Ecto neural progenitor cell (in vitro differentiated cells): ENCODE data around the gene LEAP2.

Source experiments
- DNase-seq: peaks from one replicate; pipeline ENCODE4 v3.0.0-alpha.2; 2018; ENCODE audit warnings: low spot score

The LEAP2 gene

DNA sequence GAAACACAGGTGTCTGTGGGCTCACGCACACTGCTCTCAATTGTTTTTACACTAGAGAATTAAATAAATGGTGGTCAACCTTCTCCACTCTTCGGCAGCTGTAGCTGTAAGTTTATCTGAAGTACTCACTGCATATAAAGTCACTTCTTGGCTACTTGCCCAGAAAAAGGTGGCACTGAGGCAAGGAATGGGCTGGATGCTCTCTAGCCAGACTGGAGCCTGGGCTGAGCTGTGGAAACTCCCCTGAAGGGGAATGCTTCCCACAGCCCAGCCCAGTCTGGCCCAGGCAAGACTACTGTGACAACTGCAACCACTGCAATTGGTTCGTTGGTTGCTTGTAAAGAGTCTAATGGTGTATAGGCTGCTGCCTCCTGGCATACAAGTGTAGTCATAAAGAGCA is 4.5 kb downstream of the LEAP2 start:
- no peak for DNase-seq

DNA sequence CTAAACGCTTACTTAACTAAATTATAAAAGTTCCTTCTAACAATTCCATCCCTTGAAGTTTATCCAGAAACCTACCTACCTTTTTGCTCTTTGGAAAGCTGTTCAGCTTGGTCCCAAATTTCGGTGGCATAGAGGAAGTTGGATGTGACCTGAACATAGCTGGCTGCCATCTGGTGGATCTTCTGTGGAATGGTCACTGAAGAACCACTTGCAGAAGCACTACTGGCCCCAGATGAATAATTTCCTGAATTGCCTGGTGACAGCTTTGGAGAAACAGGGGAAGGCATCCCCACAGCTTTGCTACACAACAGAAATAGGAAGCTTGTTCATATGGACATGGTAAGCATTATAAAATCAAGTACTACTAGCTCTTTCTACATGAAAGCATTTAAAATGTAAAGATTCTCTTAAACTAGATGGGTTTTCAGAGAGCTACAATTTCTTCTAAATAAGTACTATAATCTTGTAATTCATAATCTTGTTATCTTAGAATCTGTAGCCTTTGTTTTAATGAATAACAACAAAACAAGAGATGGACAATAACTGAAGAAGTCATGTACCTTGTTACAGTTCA is 9.9 kb downstream of the LEAP2 start:
- DNase-seq = no peak

GRCh38 chr5:132884548-132884947 is 11.1 kb downstream of the LEAP2 start:
- DNase-seq = no peak

DNA sequence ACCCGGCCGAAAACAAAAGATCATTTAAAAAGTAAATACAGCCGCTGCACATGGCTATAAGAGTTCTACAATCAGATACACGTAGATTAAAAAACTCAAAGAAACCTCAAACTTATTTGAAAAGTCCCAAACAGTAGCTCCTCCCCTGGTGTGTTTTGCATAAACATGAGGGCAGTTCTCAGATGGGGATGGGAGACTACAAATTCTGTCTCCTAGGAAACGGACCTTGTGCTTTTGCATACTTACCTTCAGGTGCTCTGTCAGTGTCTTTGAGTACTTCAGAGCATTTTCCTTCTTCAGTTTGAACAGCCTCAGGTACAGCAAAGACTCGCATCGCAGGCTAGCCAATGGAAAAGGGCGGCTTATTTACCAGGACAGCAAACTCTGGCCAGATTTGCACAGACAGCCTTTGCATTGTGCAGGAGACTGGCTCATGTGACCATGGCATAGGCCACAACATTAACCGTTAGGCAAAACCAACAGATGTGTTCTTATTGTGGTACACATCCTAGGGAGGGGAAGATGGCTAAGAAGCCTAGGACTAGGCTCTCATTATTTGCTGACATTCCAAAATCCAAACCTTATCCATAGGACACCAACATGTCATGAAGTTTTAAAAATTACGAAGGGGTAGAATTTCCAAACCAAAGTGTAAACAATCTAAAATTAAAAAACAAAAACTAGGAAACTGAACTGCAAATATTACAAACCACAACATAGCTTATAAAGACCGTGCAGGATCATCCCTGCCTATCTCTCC is 12.8 kb downstream of the LEAP2 start:
- no peak for DNase-seq

DNA sequence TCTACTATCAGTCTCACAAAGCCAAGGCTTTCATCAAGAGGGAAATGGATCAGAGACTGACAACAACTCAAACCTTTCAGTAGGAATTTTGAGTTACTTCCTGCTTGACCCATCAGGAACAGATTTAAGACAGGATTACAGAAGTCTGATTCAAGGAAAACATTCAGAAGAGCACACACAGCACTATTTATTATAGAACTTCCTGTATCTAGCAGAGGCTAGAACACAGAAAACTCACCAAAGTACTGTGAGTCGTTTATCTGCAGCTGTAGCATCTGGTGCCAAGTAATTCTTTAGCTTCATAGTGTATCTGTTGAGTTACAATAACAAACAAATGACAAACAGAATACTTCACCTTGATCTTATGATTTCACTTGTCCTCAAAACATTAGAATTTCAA is 13.8 kb downstream of the LEAP2 start:
- DNase-seq = no peak

DNA sequence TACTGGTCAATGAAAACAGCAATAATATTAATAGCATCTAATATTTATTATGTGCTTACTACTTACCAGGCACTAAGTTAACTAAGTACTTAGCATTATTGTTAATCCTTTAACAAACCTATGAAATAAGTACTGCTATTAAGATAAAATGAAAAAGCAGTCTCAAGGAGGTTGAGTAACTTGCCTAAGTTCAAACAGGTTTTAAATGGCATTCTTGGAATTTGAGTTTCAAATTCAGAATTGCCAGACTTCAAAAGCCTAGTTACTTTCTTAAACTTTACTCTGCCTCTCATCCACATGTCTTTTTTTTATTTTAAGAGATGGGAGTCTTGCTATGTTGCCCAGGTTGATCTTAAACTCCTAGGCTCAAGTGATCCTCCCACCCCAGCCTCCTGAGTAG is 16.0 kb downstream of the LEAP2 start:
- no peak for DNase-seq

- no peak for DNase-seq
Observed at GRCh38 chr5:132890817-132891216, 17.3 kb downstream of the LEAP2 start.

DNA sequence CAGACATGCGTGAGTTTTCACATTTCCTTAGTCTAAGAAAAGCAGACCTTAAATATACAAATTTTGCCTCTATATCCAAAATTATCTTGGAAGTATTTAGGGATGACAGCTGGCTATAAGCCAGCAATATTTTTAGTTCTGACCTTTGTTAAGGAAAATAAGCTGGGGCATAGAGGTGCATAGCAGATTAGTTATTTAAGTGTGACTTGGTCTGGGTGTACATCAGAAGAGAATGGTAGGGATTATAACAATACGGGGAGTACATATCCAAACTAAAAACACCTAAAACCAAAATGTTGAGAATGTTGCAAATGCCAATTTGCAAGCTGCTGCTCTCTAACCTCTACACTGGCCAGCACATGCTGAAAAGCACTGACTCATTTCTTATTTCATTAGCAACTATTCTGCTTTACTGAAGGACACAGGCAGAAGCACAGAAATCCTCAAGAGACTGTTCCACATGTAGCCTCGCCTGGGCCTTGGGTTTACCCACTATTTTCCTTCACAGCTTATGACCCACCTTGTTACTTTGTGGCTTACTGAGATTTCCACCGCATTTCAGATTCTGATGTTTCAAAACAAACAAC is 22.3 kb downstream of the LEAP2 start:
- no peak for DNase-seq

DNA sequence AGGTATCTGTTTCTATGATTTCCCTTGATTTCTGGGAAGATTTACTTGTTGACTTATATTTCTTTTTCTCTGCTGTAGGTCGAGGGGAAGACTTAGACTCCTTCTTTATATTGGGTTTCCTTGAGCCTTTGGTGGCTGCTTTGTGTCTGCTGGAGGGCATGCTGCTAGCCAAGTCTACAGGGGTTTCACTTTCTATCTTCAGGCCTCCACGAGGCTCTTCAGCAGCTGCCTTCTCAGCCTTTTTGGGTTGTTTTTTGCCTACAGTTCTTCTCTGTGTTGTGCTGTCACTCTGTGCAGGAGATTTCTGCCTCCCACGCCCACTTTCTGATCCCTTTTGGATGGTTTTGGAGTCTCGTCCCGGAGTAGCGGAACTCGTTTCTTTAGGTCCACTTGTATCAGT is 23.2 kb downstream of the LEAP2 start:
- no peak for DNase-seq

DNA sequence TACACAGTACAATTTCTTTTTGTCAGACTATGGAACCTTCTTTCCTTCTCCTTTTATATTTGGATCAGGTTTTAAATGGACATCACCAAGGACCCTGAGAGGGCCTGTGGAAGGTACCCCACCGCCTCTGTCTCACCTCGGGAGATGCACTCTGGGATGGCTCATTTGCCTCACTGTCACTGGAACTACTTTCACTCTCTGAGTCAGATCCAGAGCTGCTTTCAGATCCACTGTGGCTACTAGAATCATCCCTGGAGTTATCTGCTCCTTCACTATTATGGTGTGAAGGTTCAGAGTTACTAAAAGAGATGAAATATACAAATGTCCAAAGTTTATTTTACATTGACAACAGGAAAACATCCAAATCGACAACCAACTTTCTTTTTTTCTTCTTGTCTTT is 24.6 kb downstream of the LEAP2 start:
- DNase-seq = no peak

- no peak for DNase-seq
Observed at GRCh38 chr5:132901036-132901435, 27.6 kb downstream of the LEAP2 start.

- DNase-seq = no peak
Observed at GRCh38 chr5:132901730-132902129, 28.3 kb downstream of the LEAP2 start.

DNA sequence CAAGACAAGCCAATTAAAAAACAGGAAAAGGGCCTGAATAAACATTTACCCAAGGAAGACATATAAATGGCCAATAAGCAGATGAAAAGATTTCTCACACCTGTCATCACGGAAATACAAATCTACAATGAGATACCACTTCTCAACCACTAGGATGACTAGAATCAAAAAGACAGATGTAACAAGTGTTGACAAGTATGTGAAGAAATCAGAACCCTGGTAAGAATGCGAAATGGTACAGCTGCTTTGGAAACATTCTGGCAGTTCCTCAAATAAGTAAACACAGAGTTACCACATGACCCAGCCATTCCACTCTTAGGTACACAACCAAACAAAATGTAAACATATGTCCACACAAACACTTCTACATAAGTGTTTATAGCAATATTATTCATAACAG is 32.5 kb downstream of the LEAP2 start:
- DNase-seq = no peak

- DNase-seq = no peak
Observed at GRCh38 chr5:132907161-132907560, 33.7 kb downstream of the LEAP2 start.

DNA sequence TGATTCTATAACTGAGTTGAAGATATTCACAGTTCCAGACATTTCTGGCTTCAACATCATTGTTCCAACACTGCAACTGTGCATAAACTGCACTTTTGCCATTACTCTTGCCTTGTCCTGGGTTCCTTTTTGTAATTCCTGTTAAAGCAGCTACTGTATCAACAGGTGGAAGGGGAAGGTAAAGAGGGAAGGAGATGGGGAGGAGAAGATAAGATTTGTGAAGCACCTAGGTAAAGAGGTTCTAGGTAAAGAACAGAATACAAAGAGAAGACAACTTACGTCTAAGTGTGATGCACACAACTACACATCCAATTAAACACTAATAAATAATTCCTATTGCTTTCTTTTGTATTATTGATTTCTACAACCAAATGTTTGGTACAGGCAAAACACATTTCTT is 36.2 kb downstream of the LEAP2 start:
- no peak for DNase-seq

GRCh38 chr5:132915681-132916080 is 42.2 kb downstream of the LEAP2 start:
- no peak for DNase-seq

GRCh38 chr5:132916086-132916485 is 42.6 kb downstream of the LEAP2 start:
- DNase-seq = no peak
